ENCODE results near the gene LRP1B.

DNA sequence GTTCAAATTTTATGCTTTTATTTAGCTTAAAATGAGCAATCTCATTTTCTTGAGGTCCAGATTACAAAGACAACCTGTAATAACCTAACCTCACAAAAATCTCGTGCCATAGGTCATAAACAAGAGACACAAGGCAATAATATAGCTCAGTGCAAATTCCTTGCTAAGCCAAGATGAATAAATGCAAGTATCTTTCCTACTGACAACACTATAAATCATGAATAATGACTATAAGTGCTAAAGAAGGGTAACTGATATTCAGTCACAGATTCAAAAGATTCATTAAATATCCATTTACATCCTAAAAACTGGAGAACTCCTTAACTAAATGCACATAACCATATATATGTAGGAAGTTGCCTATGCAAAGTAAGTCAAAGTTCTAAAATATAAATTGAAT is 1641.6 kb downstream of the LRP1B start:
- TF ChIP-seq NFIC (IDR thresholded peaks at IDR 0.05): no peak
- TF ChIP-seq EP300 (IDR thresholded peaks at IDR 0.05; ENCODE audit: borderline replicate concordance): no peak
- no peak for TF ChIP-seq YY1 (IDR thresholded peaks at IDR 0.05; ENCODE audit: low read depth)
- no peak for TF ChIP-seq TAF1 (IDR thresholded peaks at IDR 0.05; ENCODE audit: low read depth)
- TF ChIP-seq RAD21 (IDR thresholded peaks at IDR 0.05; ENCODE audit: low read depth): no peak
- TF ChIP-seq FOXM1 (IDR thresholded peaks at IDR 0.05; ENCODE audit: borderline replicate concordance, low read depth): no peak
- TF ChIP-seq ZBTB7A (IDR thresholded peaks at IDR 0.05; ENCODE audit: low read depth): no peak
- TF ChIP-seq, protein P1, sequence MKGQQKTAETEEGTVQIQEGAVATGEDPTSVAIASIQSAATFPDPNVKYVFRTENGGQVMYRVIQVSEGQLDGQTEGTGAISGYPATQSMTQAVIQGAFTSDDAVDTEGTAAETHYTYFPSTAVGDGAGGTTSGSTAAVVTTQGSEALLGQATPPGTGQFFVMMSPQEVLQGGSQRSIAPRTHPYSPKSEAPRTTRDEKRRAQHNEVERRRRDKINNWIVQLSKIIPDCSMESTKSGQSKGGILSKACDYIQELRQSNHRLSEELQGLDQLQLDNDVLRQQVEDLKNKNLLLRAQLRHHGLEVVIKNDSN (IDR thresholded peaks at IDR 0.05): no peak

Measured in Ishikawa (cell line).